ENCODE results near the gene FBXO40.

DNA sequence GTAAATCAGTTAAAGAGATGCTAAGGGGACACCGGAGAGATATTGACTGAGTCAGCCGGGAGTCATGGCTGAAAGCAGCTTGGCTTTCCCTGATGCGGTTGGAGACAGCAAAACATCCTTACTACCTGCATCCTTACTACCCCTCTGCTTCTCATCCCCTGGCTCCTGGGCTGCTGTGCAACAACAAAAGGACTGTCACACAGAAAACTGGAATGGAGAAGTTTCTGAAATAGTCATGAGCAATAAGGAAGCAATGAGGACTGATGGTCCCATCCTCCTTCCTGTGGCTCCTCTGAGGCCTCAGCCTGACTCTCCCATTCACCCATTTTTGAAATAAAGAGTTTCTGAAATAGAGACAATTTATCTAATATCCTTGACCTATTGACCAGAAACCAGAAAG lies 66.4 kb downstream of the FBXO40 start:
- TF ChIP-seq, protein P1, sequence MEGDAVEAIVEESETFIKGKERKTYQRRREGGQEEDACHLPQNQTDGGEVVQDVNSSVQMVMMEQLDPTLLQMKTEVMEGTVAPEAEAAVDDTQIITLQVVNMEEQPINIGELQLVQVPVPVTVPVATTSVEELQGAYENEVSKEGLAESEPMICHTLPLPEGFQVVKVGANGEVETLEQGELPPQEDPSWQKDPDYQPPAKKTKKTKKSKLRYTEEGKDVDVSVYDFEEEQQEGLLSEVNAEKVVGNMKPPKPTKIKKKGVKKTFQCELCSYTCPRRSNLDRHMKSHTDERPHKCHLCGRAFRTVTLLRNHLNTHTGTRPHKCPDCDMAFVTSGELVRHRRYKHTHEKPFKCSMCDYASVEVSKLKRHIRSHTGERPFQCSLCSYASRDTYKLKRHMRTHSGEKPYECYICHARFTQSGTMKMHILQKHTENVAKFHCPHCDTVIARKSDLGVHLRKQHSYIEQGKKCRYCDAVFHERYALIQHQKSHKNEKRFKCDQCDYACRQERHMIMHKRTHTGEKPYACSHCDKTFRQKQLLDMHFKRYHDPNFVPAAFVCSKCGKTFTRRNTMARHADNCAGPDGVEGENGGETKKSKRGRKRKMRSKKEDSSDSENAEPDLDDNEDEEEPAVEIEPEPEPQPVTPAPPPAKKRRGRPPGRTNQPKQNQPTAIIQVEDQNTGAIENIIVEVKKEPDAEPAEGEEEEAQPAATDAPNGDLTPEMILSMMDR (conservative IDR thresholded peaks at IDR 0.05; ENCODE audit: low read depth, low read length): no peak
- no peak for TF ChIP-seq EZH2 (IDR thresholded peaks at IDR 0.05; ENCODE audit: borderline replicate concordance, low read depth, low read length, poor library complexity, severe bottlenecking)
